GM23248 (cell line): Measurements from ENCODE around the gene RNF215. TPM values are rescaled to one million over a fixed set of nuclear protein-coding genes. Genes with fewer than 3 reads are reported as not detected.

Experiments used
- DNase-seq: peaks from one replicate; pipeline ENCODE4 v3.0.0-alpha.2; 2015
- H2AFZ ChIP-seq: fragments of 200-600 bp; sonication (generic); 2 replicates; pipeline ENCODE4 v1.6.1; 2016; ENCODE audit warnings: antibody characterized with exemption
- H3F3A ChIP-seq: fragments of 200-600 bp; sonication (generic); 2 replicates; pipeline ENCODE4 v1.6.1; 2016; ENCODE audit warnings: mild to moderate bottlenecking, antibody characterized with exemption, mixed run types; ENCODE audit not compliant: insufficient read depth
- H3K27ac ChIP-seq: fragments of 200-600 bp; sonication (generic); 2 replicates; pipeline ENCODE4 v1.5.1; 2016; ENCODE audit warnings: mild to moderate bottlenecking
- H3K27me3 ChIP-seq: fragments of 200-600 bp; sonication (generic); replicated peaks from 2 replicates; pipeline ENCODE4 v1.6.1; 2016; ENCODE audit warnings: mild to moderate bottlenecking; ENCODE audit not compliant: insufficient read depth
- H3K36me3 ChIP-seq: fragments of 200-600 bp; sonication (generic); 2 replicates; pipeline ENCODE4 v1.6.1; 2016; ENCODE audit warnings: low read depth, mild to moderate bottlenecking
- H3K4me1 ChIP-seq: fragments of 200-600 bp; sonication (generic); 2 replicates; pipeline ENCODE4 v1.6.1; 2016; ENCODE audit warnings: mild to moderate bottlenecking; ENCODE audit not compliant: insufficient read depth
- H3K4me2 ChIP-seq: fragments of 200-600 bp; sonication (generic); one replicate; pipeline ENCODE4 v1.6.1; 2016; ENCODE audit warnings: mild to moderate bottlenecking; ENCODE audit not compliant: unreplicated experiment
- H3K4me3 ChIP-seq: fragments of 200-600 bp; sonication (generic); 2 replicates; pipeline ENCODE4 v1.5.1; 2016; ENCODE audit warnings: mild to moderate bottlenecking
- H3K79me2 ChIP-seq: fragments of 200-600 bp; sonication (generic); 2 replicates; pipeline ENCODE4 v1.6.1; 2016; ENCODE audit warnings: mild to moderate bottlenecking; ENCODE audit not compliant: insufficient read depth
- H3K9ac ChIP-seq: fragments of 200-600 bp; sonication (generic); 2 replicates; pipeline ENCODE4 v1.6.1; 2016; ENCODE audit warnings: mild to moderate bottlenecking
- H3K9me2 ChIP-seq: fragments of 200-600 bp; sonication (generic); 2 replicates; pipeline ENCODE4 v1.6.1; 2016; ENCODE audit warnings: mixed run types, mild to moderate bottlenecking, moderate library complexity; ENCODE audit not compliant: insufficient read depth
- H3K9me3 ChIP-seq: fragments of 200-600 bp; sonication (generic); one replicate; pipeline ENCODE4 v1.6.1; 2017; ENCODE audit warnings: low read depth
- H4K20me1 ChIP-seq: fragments of 200-600 bp; sonication (generic); 2 replicates; pipeline ENCODE4 v1.6.0; 2016; ENCODE audit not compliant: insufficient read depth
- EZH2 ChIP-seq: fragments of 200-600 bp; sonication (generic); IDR thresholded peaks from 2 replicates; pipeline ENCODE4 v1.6.1; 2018; ENCODE audit warnings: antibody characterized with exemption, mild to moderate bottlenecking; ENCODE audit not compliant: insufficient read depth, poor library complexity, severe bottlenecking
- EZH2phosphoT487 ChIP-seq: fragments of 200-600 bp; sonication (generic); IDR thresholded peaks from 2 replicates; pipeline ENCODE4 v1.6.1; 2018; ENCODE audit warnings: antibody characterized with exemption, moderate library complexity, mild to moderate bottlenecking, low read depth; ENCODE audit not compliant: insufficient read depth
- WGBS, 2 experiments: methylation state at CpG; one replicate each; pipeline ENCODE4 v1.1.6; 2015 to 2017; ENCODE audit warnings: low lambda C conversion rate in 2 of 2, low coverage in 1 of 2; ENCODE audit errors: missing lambda C conversion rate in 2 of 2; 5-methylcytosine and 5-hydroxymethylcytosine counted together
- in situ Hi-C: fragments of 300-500 bp; cut with MboI; formaldehyde crosslinking; loops from 2 replicates; pipeline ENCODE4 v1.15.0; 2020
- polyA plus RNA-seq: library from polyadenylated mRNA; unstranded; fragments of >200 nt; fragmentation: Nextera tagmentation; extraction: Ambion mirVana; gene quantifications from 2 replicates; pipeline ENCODE4 v1.2.1, GENCODE V29; 2016
- total RNA-seq: library from RNA; depleted of rRNA; stranded (reverse); fragments of >200 nt; shearing (Covaris generic); gene quantifications from 2 replicates; pipeline ENCODE4 v1.2.3, GENCODE V29; 2014; rRNA removed

Gene RNF215
- total RNA-seq (29.9 and 45.1 TPM in 2 replicates), polyA plus RNA-seq (2.7 and 2.9 TPM in 2 replicates)

- Histone ChIP-seq H2AFZ (peak within 1 kb of the TSS; percentile 95), H4K20me1 (no peaks in the 10 kb centered on the region), H3K4me1 (peaks cover 9% of the 10 kb centered on the region), H3K4me3 (peak within 1 kb of the TSS; percentile 79), H3K9ac (peak within 1 kb of the TSS; percentile 86), H3K9me2 (no peaks in the 10 kb centered on the region), H3K27me3 (no peaks in the 10 kb centered on the region), H3K27ac (peak within 1 kb of the TSS; percentile 34; the same call in 1 of the 2 replicates), H3K36me3 (no peaks in the 10 kb centered on the region), H3K79me2 (no peaks in the 10 kb centered on the region), H3K4me2 (peak within 1 kb of the TSS; percentile 92), H3F3A (no peaks in the 10 kb centered on the region), H3K9me3 (no peaks in the 10 kb centered on the region)
- TF ChIP-seq EZH2 = no peak
- no peak for TF ChIP-seq EZH2phosphoT487
- peak; percentile 88 for DNase-seq
- WGBS, 2 experiments = 2 to 3% methylated on average over 31 to 77 of the region's 95 CpGs
- in situ Hi-C loops = loop anchor here (10.0 kb wide), 1 partner anchor 102 kb away; the partner anchor contains the start of gene CASTOR1
Measured at GRCh38 chr22:30386960-30387827, at the start of gene RNF215. TSS of gene RNF215 (minus strand) at chr22:30387411. CDS start at chr22:30387313, 98 bp downstream.

GRCh38 chr22:30436196-30436595 lies 49.0 kb upstream of the RNF215 start:
- no peak overlapping the region for H3K4me3 ChIP-seq
- H3F3A ChIP-seq = no peaks in the 10 kb centered on the region

GRCh38 chr22:30435674-30436126 lies 48.5 kb upstream of the RNF215 start:
- H3F3A ChIP-seq = no peaks in the 10 kb centered on the region
- no peaks in the 10 kb centered on the region for H3K79me2 ChIP-seq
- H3K4me2 ChIP-seq = no peak overlapping the region
- DNase-seq = no peak
- no peaks in the 10 kb centered on the region for H3K4me1 ChIP-seq
- H4K20me1 ChIP-seq = no peaks in the 10 kb centered on the region
- no peaks in the 10 kb centered on the region for H3K36me3 ChIP-seq
- no peaks in the 10 kb centered on the region for H3K9me3 ChIP-seq
- no peak overlapping the region for H3K9ac ChIP-seq
- TF ChIP-seq EZH2 (no peak), EZH2phosphoT487 (no peak)
- H3K9me2 ChIP-seq = no peaks in the 10 kb centered on the region
- H3K27me3 ChIP-seq = no peaks in the 10 kb centered on the region
- no peak overlapping the region for H3K27ac ChIP-seq
- H3K4me3 ChIP-seq = no peak overlapping the region
- in situ Hi-C loops = no loop called here
- WGBS, 2 experiments = 89 to 94% methylated on average over 6 of the region's 6 CpGs
- peak overlapping the region; percentile 41; the same call in 1 of the 2 replicates for H2AFZ ChIP-seq

More at GRCh38 chr22:30436196-30436595, 49.0 kb upstream of the RNF215 start:
- Histone ChIP-seq H3K9ac (no peak overlapping the region), H3K9me2 (no peaks in the 10 kb centered on the region), H4K20me1 (no peaks in the 10 kb centered on the region), H3K4me1 (no peaks in the 10 kb centered on the region), H3K9me3 (no peaks in the 10 kb centered on the region), H2AFZ (no peak overlapping the region), H3K36me3 (no peaks in the 10 kb centered on the region), H3K27ac (no peak overlapping the region), H3K4me2 (no peak overlapping the region), H3K27me3 (no peaks in the 10 kb centered on the region), H3K79me2 (no peaks in the 10 kb centered on the region)
- in situ Hi-C loops = no loop called here
- WGBS, 2 experiments = 79 to 82% methylated on average over 2 of the region's 2 CpGs
- no peak for DNase-seq
- TF ChIP-seq EZH2phosphoT487 (no peak), EZH2 (no peak)

GRCh38 chr22:30434843-30435242 lies 47.6 kb upstream of the RNF215 start:
- peak; percentile 16 for DNase-seq
- no peaks in the 10 kb centered on the region for H3K36me3 ChIP-seq
- no peak overlapping the region for H3K4me2 ChIP-seq
- no peak for TF ChIP-seq EZH2
- TF ChIP-seq EZH2phosphoT487 = no peak
- no peaks in the 10 kb centered on the region for H3K9me3 ChIP-seq
- H3K9ac ChIP-seq = no peak overlapping the region
- H3F3A ChIP-seq = no peaks in the 10 kb centered on the region
- no peaks in the 10 kb centered on the region for H3K79me2 ChIP-seq
- no peaks in the 10 kb centered on the region for H3K27me3 ChIP-seq
- H3K9me2 ChIP-seq = no peaks in the 10 kb centered on the region
- no peak overlapping the region for H3K27ac ChIP-seq
- no peak overlapping the region for H2AFZ ChIP-seq
- no peaks in the 10 kb centered on the region for H3K4me1 ChIP-seq
- in situ Hi-C loops = no loop called here
- 38 to 46% methylated on average over 1 of the region's 1 CpG for WGBS, 2 experiments
- H3K4me3 ChIP-seq = no peak overlapping the region
- H4K20me1 ChIP-seq = no peaks in the 10 kb centered on the region
